GM12875 (cell line): Measurements from ENCODE around the gene NR2C2.

ENCODE experiments used
- H3K4me3 ChIP-seq: one replicate; pipeline ENCODE4 v1.5.1; 2011; ENCODE audit warnings: low read depth, low read length, control low read depth
- TF ChIP-seq, protein P1 (sequence below): IDR thresholded peaks from 2 replicates; pipeline ENCODE4 v1.5.1; 2011; ENCODE audit warnings: low read depth, mild to moderate bottlenecking, control low read depth, inconsistent platforms, low read length, moderate library complexity, borderline replicate concordance; ENCODE audit not compliant: insufficient read depth

The NR2C2 gene

DNA sequence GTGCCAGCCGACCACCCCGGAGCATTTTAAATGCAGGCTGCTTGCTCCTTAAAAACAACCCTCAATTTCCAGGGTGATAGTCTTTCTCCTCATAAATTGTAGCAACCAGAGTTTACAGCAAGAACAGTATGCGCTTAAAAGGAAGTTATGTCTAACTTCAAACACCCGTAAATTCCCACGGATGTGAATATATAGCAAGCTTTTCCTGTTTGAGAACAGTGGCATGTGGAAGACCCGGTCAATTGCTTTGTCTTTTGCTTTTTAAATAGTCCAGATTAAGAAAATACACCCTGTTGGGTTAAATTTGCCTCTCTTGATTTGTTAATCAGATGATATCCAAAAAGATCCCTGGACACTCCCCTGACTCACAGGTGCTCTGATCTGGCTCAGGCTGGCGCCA lies 96.9 kb downstream of the NR2C2 start:
- H3K4me3 ChIP-seq, result no peak overlapping the region
- TF ChIP-seq, protein P1, sequence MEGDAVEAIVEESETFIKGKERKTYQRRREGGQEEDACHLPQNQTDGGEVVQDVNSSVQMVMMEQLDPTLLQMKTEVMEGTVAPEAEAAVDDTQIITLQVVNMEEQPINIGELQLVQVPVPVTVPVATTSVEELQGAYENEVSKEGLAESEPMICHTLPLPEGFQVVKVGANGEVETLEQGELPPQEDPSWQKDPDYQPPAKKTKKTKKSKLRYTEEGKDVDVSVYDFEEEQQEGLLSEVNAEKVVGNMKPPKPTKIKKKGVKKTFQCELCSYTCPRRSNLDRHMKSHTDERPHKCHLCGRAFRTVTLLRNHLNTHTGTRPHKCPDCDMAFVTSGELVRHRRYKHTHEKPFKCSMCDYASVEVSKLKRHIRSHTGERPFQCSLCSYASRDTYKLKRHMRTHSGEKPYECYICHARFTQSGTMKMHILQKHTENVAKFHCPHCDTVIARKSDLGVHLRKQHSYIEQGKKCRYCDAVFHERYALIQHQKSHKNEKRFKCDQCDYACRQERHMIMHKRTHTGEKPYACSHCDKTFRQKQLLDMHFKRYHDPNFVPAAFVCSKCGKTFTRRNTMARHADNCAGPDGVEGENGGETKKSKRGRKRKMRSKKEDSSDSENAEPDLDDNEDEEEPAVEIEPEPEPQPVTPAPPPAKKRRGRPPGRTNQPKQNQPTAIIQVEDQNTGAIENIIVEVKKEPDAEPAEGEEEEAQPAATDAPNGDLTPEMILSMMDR, result no peak

DNA sequence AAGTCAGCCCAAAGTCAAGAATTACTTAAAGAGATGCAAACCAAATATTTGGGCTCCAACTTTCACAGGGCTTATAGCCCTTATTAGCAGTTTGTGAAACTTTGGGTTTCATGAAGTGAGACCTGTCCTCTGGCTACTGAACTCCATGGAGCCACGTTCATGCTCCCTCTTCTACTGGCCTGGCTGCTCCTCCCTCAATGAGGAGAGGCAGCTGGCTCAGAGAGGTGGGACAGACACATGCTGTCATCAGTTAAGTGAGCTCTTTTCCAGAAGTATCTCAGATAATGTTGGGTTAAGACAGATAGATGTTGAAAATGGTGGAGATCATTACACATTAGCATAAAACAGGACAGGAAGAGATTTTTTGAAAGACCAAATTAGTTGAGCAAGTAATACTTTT lies 98.3 kb downstream of the NR2C2 start:
- H3K4me3 ChIP-seq, result no peak overlapping the region
- TF ChIP-seq, protein P1, result no peak

DNA sequence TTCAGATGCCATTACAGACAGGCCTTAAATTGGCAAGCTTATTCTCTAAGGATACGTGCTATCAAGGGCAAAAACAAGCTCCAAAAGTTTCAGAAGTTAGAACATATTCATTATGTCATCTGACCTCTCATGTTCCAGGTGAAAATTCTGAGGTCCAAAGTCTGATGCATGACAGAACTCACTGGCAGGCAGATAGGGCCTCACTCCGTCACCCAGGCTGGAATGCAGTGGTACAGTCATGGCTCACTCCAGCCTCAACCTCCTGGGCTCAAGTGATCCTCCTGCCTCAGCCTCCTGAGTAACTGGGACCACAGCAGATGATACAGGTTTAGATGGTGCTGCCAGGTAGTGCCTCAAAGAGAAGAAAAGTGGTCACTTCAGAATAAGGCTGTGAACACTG lies 102.2 kb downstream of the NR2C2 start:
- H3K4me3 ChIP-seq, result no peak overlapping the region
- TF ChIP-seq, protein P1, result no peak

DNA sequence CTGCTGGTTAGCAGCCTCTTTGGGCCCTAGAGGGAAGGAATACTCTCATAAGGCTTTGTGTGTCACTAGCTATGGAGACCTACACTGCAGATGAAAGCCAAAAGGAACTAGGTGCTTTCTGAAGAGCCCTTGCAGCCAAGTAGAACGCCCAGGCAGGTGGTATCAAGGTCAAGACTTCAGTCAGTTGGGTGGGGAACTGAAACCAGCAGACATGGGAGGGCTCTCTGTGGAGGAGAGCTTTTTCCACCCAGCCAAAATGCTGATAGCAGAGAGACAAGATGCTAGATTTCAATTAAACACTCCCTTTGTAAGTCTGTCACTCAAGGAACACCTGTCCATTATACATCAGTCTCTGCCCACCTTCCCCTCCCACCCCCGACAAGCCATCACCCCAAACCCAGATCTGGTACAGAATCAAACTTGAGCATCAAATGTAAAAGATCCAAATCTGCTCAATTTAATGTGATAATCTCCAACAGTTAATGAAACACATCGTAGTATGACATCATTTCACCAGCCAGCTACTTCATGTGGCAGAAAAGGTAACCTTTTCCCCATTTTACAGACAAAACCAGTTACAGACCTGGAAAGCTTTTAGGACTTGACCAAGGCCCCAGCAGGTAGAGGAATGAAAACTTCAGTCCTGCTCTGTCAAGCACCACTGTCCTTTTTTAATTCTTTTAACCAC lies 103.2 kb downstream of the NR2C2 start:
- TF ChIP-seq, protein P1, result no peak
- H3K4me3 ChIP-seq, result no peak overlapping the region

DNA sequence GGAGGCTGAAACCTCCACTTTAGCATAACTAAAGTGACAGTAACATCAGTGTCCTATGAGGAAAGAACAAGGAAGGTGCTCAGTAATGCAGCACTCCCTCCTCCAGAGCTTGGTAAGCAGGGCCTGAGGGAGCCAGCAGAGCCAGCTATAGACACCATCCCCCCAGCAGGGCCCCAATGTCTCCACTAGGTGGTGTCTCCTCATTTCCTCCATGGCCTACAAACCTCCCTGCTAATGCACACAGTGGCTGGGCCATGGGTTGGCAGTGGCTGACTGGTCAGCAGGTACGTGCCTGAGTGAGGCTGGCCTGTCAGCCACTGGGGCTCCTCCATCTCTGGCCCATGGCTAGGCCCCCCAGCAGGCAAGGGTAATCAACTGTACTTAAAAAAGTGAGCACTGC lies 104.1 kb downstream of the NR2C2 start:
- no peak overlapping the region for H3K4me3 ChIP-seq
- TF ChIP-seq, protein P1, result peak; percentile 90

DNA sequence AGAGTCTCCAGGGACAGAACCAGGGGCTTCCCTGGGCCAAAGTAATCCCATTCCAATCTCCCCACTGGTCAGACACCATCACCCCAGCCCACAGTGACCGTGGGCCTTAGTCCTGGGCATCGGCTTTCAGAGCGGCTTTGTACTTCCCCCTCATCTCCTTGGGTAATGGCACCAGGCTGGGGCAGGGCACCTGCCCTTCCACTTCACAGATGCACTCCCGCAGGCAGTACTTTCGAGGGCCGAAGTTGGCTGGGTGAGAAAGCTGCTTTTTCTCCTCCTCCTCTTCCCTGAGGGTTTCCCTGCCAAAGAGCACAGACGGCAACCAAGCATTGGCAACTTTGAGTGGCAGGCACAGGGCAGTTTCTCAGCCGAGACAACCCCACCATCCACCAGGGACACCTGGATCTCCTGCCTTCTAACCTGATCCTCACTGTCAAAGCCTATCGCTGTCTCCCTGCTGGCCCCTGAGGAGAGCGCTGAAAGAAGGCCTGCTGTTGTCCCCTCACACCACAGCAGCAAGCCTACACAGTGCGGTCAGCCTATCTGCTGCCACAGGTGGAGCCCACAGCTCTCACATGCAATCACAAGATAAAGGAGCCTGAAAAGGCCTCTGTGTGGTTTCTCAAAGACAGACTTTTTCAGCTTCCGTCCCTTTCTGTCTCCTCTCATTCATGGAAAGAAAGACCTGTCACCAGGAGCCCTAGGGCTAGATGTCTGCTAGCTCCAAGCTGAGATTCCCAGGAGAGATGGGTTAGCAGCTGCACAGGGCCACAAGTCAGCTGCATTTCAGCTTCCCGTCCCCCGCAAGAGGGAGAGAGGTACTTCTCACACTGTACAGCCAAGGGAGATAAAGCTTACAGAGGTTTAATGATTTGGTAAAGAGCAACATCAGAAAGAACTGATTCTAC lies 105.2 kb downstream of the NR2C2 start:
- TF ChIP-seq, protein P1, result no peak

More for the DNA sequence above, 105.2 kb downstream of the NR2C2 start:
- no peak overlapping the region for H3K4me3 ChIP-seq
